GM23338 (cell line): ENCODE data around the gene TEX35. TPM values are rescaled to one million over a fixed set of nuclear protein-coding genes. Genes with fewer than 3 reads are reported as not detected.
A peak's percentile ranks its signal among the peaks of the same experiment; 100 is the strongest.

ENCODE experiments used
- ATAC-seq: fragments of 200-7000 bp; cut with Tn5 transposase; 3 replicates; pipeline ENCODE4 v1.9.1; 2020
- DNase-seq: peaks from one replicate; pipeline ENCODE4 v3.0.0-alpha.2; 2015; ENCODE audit warnings: low spot score
- H2AFZ ChIP-seq: fragments of 200-600 bp; sonication (generic); 2 replicates; pipeline ENCODE4 v1.8.0; 2016; ENCODE audit warnings: antibody characterized with exemption, mild to moderate bottlenecking, moderate library complexity
- H3F3A ChIP-seq: fragments of 200-600 bp; sonication (generic); replicated peaks from 2 replicates; pipeline ENCODE4 v1.8.0; 2017; ENCODE audit warnings: antibody characterized with exemption, mixed run types, low read depth
- H3K27ac ChIP-seq: fragments of 200-600 bp; sonication (generic); 2 replicates; pipeline ENCODE4 v1.6.1; 2016; ENCODE audit warnings: low read depth
- H3K27me3 ChIP-seq: fragments of 200-600 bp; sonication (generic); 2 replicates; pipeline ENCODE4 v1.8.0; 2016; ENCODE audit warnings: mild to moderate bottlenecking, mixed run types, moderate library complexity; ENCODE audit not compliant: insufficient read depth
- H3K36me3 ChIP-seq: fragments of 200-600 bp; sonication (generic); 2 replicates; pipeline ENCODE4 v1.8.0; 2016; ENCODE audit warnings: mild to moderate bottlenecking; ENCODE audit not compliant: insufficient read depth
- H3K4me1 ChIP-seq: fragments of 200-600 bp; sonication (generic); 2 replicates; pipeline ENCODE4 v1.8.0; 2016; ENCODE audit warnings: mild to moderate bottlenecking, moderate library complexity; ENCODE audit not compliant: insufficient read depth
- H3K4me2 ChIP-seq: fragments of 200-600 bp; sonication (generic); 2 replicates; pipeline ENCODE4 v1.7.1; 2017; ENCODE audit warnings: mixed run types
- H3K4me3 ChIP-seq: fragments of 200-600 bp; sonication (generic); 2 replicates; pipeline ENCODE4 v1.6.1; 2016; ENCODE audit warnings: mixed run types
- H3K79me2 ChIP-seq: fragments of 200-600 bp; sonication (generic); replicated peaks from 2 replicates; pipeline ENCODE4 v1.8.0; 2017; ENCODE audit warnings: mild to moderate bottlenecking; ENCODE audit not compliant: insufficient read depth
- H3K9me2 ChIP-seq: fragments of 200-600 bp; sonication (generic); 2 replicates; pipeline ENCODE4 v1.8.0; 2017; ENCODE audit not compliant: insufficient read depth
- H4K20me1 ChIP-seq: fragments of 200-600 bp; sonication (generic); replicated peaks from 2 replicates; pipeline ENCODE4 v1.8.0; 2017; ENCODE audit warnings: mild to moderate bottlenecking; ENCODE audit not compliant: insufficient read depth
- H3K27ac Mint-ChIP-seq: 2 replicates; pipeline ENCODE4 v1.8.0; 2020; ENCODE audit warnings: inconsistent platforms, mild to moderate bottlenecking, moderate library complexity, mixed read lengths
- H3K27me3 Mint-ChIP-seq: 3 replicates; pipeline ENCODE4 v1.8.0; 2022; ENCODE audit warnings: low read depth, mild to moderate bottlenecking, moderate library complexity, mixed read lengths, inconsistent platforms; ENCODE audit not compliant: insufficient read depth, poor library complexity
- H3K36me3 Mint-ChIP-seq: 3 replicates; pipeline ENCODE4 v1.8.0; 2021; ENCODE audit warnings: low read depth, mild to moderate bottlenecking, inconsistent platforms, moderate library complexity, mixed read lengths
- H3K4me1 Mint-ChIP-seq: 3 replicates; pipeline ENCODE4 v1.8.0; 2020; ENCODE audit warnings: mild to moderate bottlenecking, inconsistent platforms, mixed read lengths
- H3K4me3 Mint-ChIP-seq: 3 replicates; pipeline ENCODE4 v1.8.0; 2021; ENCODE audit warnings: moderate library complexity, mild to moderate bottlenecking, inconsistent platforms, mixed read lengths
- H3K9me3 Mint-ChIP-seq: 3 replicates; pipeline ENCODE4 v1.8.0; 2020; ENCODE audit warnings: moderate library complexity, mild to moderate bottlenecking, inconsistent platforms, mixed read lengths
- CTCF ChIP-seq, 2 experiments: fragments of 200-600 bp in 1 of 2; sonication (generic) in 1 of 2; conservative IDR thresholded peaks; 2 replicates each; pipeline versions ENCODE4 v1.5.1 to v1.6.1; 2016 to 2017; ENCODE audit warnings: antibody characterized with exemption in 2 of 2, low read depth in 2 of 2, mild to moderate bottlenecking in 2 of 2, moderate library complexity in 1 of 2
- ETS1 ChIP-seq: IDR thresholded peaks from 2 replicates; pipeline ENCODE4 v1.6.1; 2016; ENCODE audit warnings: antibody characterized with exemption
- EZH2 ChIP-seq: fragments of 200-600 bp; sonication (generic); IDR thresholded peaks from one replicate; pipeline ENCODE4 v1.8.0; 2017; ENCODE audit warnings: antibody characterized with exemption, mild to moderate bottlenecking, low read depth; ENCODE audit not compliant: unreplicated experiment
- EZH2phosphoT487 ChIP-seq: fragments of 200-600 bp; sonication (generic); IDR thresholded peaks from one replicate; pipeline ENCODE4 v1.8.1; 2018; ENCODE audit warnings: antibody characterized with exemption; ENCODE audit not compliant: unreplicated experiment
- NANOG ChIP-seq: IDR thresholded peaks from 2 replicates; pipeline ENCODE4 v1.6.1; 2016; ENCODE audit warnings: antibody characterized with exemption, borderline replicate concordance
- POLR2AphosphoS5 ChIP-seq: IDR thresholded peaks from 2 replicates; pipeline ENCODE4 v1.6.1; 2016; ENCODE audit warnings: antibody characterized with exemption, low read depth
- ZNF331 ChIP-seq: fragments of 250-450 bp; sonication (Bioruptor Pico); IDR thresholded peaks from 2 replicates; pipeline ENCODE4 v1.5.0; 2020; ENCODE audit warnings: low read depth, mild to moderate bottlenecking, moderate library complexity
- ZNF462 ChIP-seq: fragments of 250-450 bp; sonication (Bioruptor Pico); IDR thresholded peaks from 2 replicates; pipeline ENCODE4 v1.5.0; 2020; ENCODE audit warnings: mild to moderate bottlenecking, moderate library complexity
- polyA plus RNA-seq: library from polyadenylated mRNA; unstranded; fragments of >200 nt; fragmentation: Nextera tagmentation; extraction: Ambion mirVana; gene quantifications from 2 replicates; pipeline ENCODE4 v1.2.1, GENCODE V29; 2016
- total RNA-seq: library from RNA; depleted of rRNA; stranded (reverse); fragments of >200 nt; shearing (Covaris generic); gene quantifications from 2 replicates; pipeline ENCODE4 v1.2.3, GENCODE V29; 2014

TEX35 gene
- total and polyA plus RNA-seq, 2 experiments from 2014 or later = not detected

- H3K9me2 ChIP-seq = no peaks in the 10 kb centered on the region; the same call in 1 of the 2 replicates
- no peaks in the 10 kb centered on the region; the same call in 1 of the 2 replicates for H3K4me1 ChIP-seq
- no peak overlapping the region for H3K27ac ChIP-seq
- H3K4me2 ChIP-seq = no peak overlapping the region
- peaks cover 6% of the 10 kb centered on the region; the same call in 1 of the 3 replicates for H3K4me1 Mint-ChIP-seq
- no peaks in the 10 kb centered on the region for H3K27me3 ChIP-seq
- H3K36me3 Mint-ChIP-seq = no peaks in the 10 kb centered on the region
- H3K27me3 Mint-ChIP-seq = peaks cover 2% of the 10 kb centered on the region
- H3K9me3 Mint-ChIP-seq = no peaks in the 10 kb centered on the region; the same call in 1 of the 3 replicates
- no peaks in the 10 kb centered on the region for H4K20me1 ChIP-seq
- H3K79me2 ChIP-seq = no peaks in the 10 kb centered on the region
- no peak for TF ChIP-seq ETS1
- H3K27ac Mint-ChIP-seq = no peak overlapping the region
- no peaks in the 10 kb centered on the region for H3F3A ChIP-seq
- no peak for ATAC-seq
- no peak overlapping the region for H3K4me3 ChIP-seq
- H2AFZ ChIP-seq = no peak overlapping the region; the same call in 1 of the 2 replicates
- no peaks in the 10 kb centered on the region for H3K36me3 ChIP-seq
- no peak for DNase-seq
- no peak overlapping the region for H3K4me3 Mint-ChIP-seq
Measured at GRCh38 chr1:178494569-178494971, 18.3 kb upstream of the TEX35 start.

- H3K4me3 ChIP-seq = no peak overlapping the region
- Mint-ChIP-seq H3K27ac (no peak overlapping the region), H3K27me3 (peaks cover 2% of the 10 kb centered on the region), H3K4me1 (peaks cover 9% of the 10 kb centered on the region), H3K9me3 (no peaks in the 10 kb centered on the region; the same call in 1 of the 3 replicates), H3K36me3 (no peaks in the 10 kb centered on the region), H3K4me3 (no peak overlapping the region)
- H2AFZ ChIP-seq = peak overlapping the region; percentile 80
- DNase-seq (no peak), ATAC-seq (no peak)
- no peak overlapping the region for H3K27ac ChIP-seq
- H3K4me2 ChIP-seq = no peak overlapping the region
- no peaks in the 10 kb centered on the region; the same call in 1 of the 2 replicates for H3K9me2 ChIP-seq
- H3K36me3 ChIP-seq = no peaks in the 10 kb centered on the region
- no peaks in the 10 kb centered on the region; the same call in 1 of the 2 replicates for H3K4me1 ChIP-seq
- H3K79me2 ChIP-seq = no peaks in the 10 kb centered on the region
- no peaks in the 10 kb centered on the region for H4K20me1 ChIP-seq
- TF ChIP-seq POLR2AphosphoS5 (no peak), ZNF462 (CRISPR knock-in tag) (no peak), CTCF (conservative IDR thresholded peaks at IDR 0.05; ENCODE audit: low read depth in 2 of 2) (no peak), NANOG (no peak), EZH2 (no peak), EZH2phosphoT487 (no peak), ZNF331 (no peak)
- no peaks in the 10 kb centered on the region for H3F3A ChIP-seq
- H3K27me3 ChIP-seq = no peaks in the 10 kb centered on the region
Measured at GRCh38 chr1:178495158-178495557, 17.8 kb upstream of the TEX35 start.
